Liver (tissue), 3 donors: ENCODE measurements around the gene BRD3OS.

Source experiments
- ATF3 ChIP-seq: IDR thresholded peaks from 2 replicates; pipeline ENCODE4 v1.6.1; 2016; ENCODE audit warnings: antibody characterized with exemption
- HNF4A ChIP-seq, 2 donors: conservative IDR thresholded peaks; 2 replicates each; pipeline ENCODE4 v1.6.1; 2016; ENCODE audit warnings: antibody characterized with exemption in 2 of 2, mild to moderate bottlenecking in 2 of 2
- HNF4G ChIP-seq: IDR thresholded peaks from 2 replicates; pipeline ENCODE4 v1.6.1; 2016; ENCODE audit warnings: antibody characterized with exemption
- JUND ChIP-seq, 2 donors: IDR thresholded peaks; 2 replicates each; pipeline ENCODE4 v1.6.1; 2016; ENCODE audit warnings: antibody characterized with exemption in 2 of 2
- MAX ChIP-seq: IDR thresholded peaks from 2 replicates; pipeline ENCODE4 v1.6.1; 2016; ENCODE audit warnings: antibody characterized with exemption
- RAD21 ChIP-seq, 2 donors: IDR thresholded peaks; 2 replicates each; pipeline ENCODE4 v1.6.1; 2016; ENCODE audit warnings: antibody characterized with exemption in 2 of 2, mild to moderate bottlenecking in 2 of 2
- RXRA ChIP-seq, 2 donors: IDR thresholded peaks; 2 replicates each; pipeline ENCODE4 v1.6.1; 2017 to 2018; ENCODE audit warnings: antibody characterized with exemption in 2 of 2, mild to moderate bottlenecking in 1 of 2
- TAF1 ChIP-seq: conservative IDR thresholded peaks from 2 replicates; pipeline ENCODE4 v1.6.1; 2016; ENCODE audit warnings: antibody characterized with exemption, mild to moderate bottlenecking
- TF ChIP-seq, protein P1 (sequence below): fragments of 150-350 bp; IDR thresholded peaks from 2 replicates; pipeline ENCODE4 v1.5.1; 2017; ENCODE audit warnings: improper control_type of control experiment, low read depth, low read length; ENCODE audit not compliant: missing input control
- TF ChIP-seq, protein P2 (sequence below): IDR thresholded peaks from 2 replicates; pipeline ENCODE4 v1.6.1; 2016; ENCODE audit warnings: antibody characterized with exemption, mild to moderate bottlenecking
- donor health status: healthy.
- donor health status: healthy.

GRCh38 chr9:134033516-134034214 is 8.4 kb downstream of the BRD3OS start:
- TF ChIP-seq, protein P1, sequence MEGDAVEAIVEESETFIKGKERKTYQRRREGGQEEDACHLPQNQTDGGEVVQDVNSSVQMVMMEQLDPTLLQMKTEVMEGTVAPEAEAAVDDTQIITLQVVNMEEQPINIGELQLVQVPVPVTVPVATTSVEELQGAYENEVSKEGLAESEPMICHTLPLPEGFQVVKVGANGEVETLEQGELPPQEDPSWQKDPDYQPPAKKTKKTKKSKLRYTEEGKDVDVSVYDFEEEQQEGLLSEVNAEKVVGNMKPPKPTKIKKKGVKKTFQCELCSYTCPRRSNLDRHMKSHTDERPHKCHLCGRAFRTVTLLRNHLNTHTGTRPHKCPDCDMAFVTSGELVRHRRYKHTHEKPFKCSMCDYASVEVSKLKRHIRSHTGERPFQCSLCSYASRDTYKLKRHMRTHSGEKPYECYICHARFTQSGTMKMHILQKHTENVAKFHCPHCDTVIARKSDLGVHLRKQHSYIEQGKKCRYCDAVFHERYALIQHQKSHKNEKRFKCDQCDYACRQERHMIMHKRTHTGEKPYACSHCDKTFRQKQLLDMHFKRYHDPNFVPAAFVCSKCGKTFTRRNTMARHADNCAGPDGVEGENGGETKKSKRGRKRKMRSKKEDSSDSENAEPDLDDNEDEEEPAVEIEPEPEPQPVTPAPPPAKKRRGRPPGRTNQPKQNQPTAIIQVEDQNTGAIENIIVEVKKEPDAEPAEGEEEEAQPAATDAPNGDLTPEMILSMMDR: no peak
- TF ChIP-seq, protein P2, sequence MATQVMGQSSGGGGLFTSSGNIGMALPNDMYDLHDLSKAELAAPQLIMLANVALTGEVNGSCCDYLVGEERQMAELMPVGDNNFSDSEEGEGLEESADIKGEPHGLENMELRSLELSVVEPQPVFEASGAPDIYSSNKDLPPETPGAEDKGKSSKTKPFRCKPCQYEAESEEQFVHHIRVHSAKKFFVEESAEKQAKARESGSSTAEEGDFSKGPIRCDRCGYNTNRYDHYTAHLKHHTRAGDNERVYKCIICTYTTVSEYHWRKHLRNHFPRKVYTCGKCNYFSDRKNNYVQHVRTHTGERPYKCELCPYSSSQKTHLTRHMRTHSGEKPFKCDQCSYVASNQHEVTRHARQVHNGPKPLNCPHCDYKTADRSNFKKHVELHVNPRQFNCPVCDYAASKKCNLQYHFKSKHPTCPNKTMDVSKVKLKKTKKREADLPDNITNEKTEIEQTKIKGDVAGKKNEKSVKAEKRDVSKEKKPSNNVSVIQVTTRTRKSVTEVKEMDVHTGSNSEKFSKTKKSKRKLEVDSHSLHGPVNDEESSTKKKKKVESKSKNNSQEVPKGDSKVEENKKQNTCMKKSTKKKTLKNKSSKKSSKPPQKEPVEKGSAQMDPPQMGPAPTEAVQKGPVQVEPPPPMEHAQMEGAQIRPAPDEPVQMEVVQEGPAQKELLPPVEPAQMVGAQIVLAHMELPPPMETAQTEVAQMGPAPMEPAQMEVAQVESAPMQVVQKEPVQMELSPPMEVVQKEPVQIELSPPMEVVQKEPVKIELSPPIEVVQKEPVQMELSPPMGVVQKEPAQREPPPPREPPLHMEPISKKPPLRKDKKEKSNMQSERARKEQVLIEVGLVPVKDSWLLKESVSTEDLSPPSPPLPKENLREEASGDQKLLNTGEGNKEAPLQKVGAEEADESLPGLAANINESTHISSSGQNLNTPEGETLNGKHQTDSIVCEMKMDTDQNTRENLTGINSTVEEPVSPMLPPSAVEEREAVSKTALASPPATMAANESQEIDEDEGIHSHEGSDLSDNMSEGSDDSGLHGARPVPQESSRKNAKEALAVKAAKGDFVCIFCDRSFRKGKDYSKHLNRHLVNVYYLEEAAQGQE: no peak
- no peak for TF ChIP-seq TAF1
- no peak for TF ChIP-seq ATF3
- no peak for TF ChIP-seq RAD21 (IDR thresholded peaks at IDR 0.05)
- TF ChIP-seq HNF4A (conservative IDR thresholded peaks at IDR 0.05): no peak
- no peak for TF ChIP-seq RXRA (IDR thresholded peaks at IDR 0.05)
- no peak for TF ChIP-seq HNF4G
- TF ChIP-seq MAX: no peak
- TF ChIP-seq JUND (IDR thresholded peaks at IDR 0.05): no peak
